ENCODE results near the gene ITGA6. TPM values are rescaled to one million over a fixed set of nuclear protein-coding genes. Genes with fewer than 3 reads are reported as not detected.

ITGA6 gene
- polyA plus RNA-seq, 2 of the 4 experiments (the other 2 are of a cell fraction) = 25.7 to 27.7 TPM

GRCh38 chr2:172452845-172453244 lies 25.5 kb downstream of the ITGA6 start:
- whole genome bisulfite sequencing (ENCODE audit: missing lambda C conversion rate) = 90% methylated on average over 2 of the region's 2 CpGs
- CTCF ChIA-PET = interaction anchor here (0.7 to 33.8 kb wide), 5 partner anchors 6 to 280 kb away, joined by 3 to 654 read pairs (median 14); partner anchors contain the start of gene ITGA6
- Histone ChIP-seq H3K4me3 (no peak overlapping the region), H3K4me2 (no peak overlapping the region), H3K27ac (no peak overlapping the region), H3K9me3 (no peaks in the 10 kb centered on the region), H3K4me1 (peaks cover 17% of the 10 kb centered on the region; the same call in 2 of the 3 replicates)
- no peak for FAIRE-seq
- POLR2A ChIA-PET = no interaction called here
- no peak for TF ChIP-seq FOSL2 (IDR thresholded peaks at IDR 0.05)
- TF ChIP-seq FOSL2 (CRISPR knock-in tag; IDR thresholded peaks at IDR 0.05) = no peak
- no peak for TF ChIP-seq PHF8 (IDR thresholded peaks at IDR 0.05; ENCODE audit: borderline replicate concordance, low read depth)
- no peak for TF ChIP-seq NFE2L2 (conservative IDR thresholded peaks at IDR 0.05; ENCODE audit: low read length)
- TF ChIP-seq MAFK (IDR thresholded peaks at IDR 0.05; ENCODE audit: partially characterized antibody) = no peak
- no peak for TF ChIP-seq CBX8 (IDR thresholded peaks at IDR 0.05)
- no peak for TF ChIP-seq EHMT2 (IDR thresholded peaks at IDR 0.05; ENCODE audit: low read depth)
- no peak for TF ChIP-seq TP53 (CRISPR knock-in tag; IDR thresholded peaks at IDR 0.05)
- DNase-seq (ENCODE audit: low read depth in 1 of 2, low spot score in 1 of 2) = no peak
- no peak for ATAC-seq

- POLR2A ChIA-PET = no interaction called here
- CTCF ChIA-PET = interaction anchor here (2.4 to 33.8 kb wide), 4 partner anchors 5 to 282 kb away, joined by 14 to 654 read pairs (median 336); partner anchors contain the start of gene ITGA6
- Histone ChIP-seq H3K27ac (no peak overlapping the region), H3K4me2 (no peak overlapping the region), H3K4me1 (0 out of 3 replicates have a peak, but pooled peaks cover 6% of the 10 kb centered on the region), H3K4me3 (no peak overlapping the region), H3K9me3 (no peaks in the 10 kb centered on the region)
- ATAC-seq (no peak), FAIRE-seq (no peak), DNase-seq (ENCODE audit: low read depth in 1 of 2, low spot score in 1 of 2) (no peak)
- no peak for TF ChIP-seq ZNF302 (CRISPR knock-in tag; IDR thresholded peaks at IDR 0.05)
- TF ChIP-seq HOXB13 (CRISPR knock-in tag; IDR thresholded peaks at IDR 0.05; ENCODE audit: low read depth) = no peak
- no peak for TF ChIP-seq ELK1 (IDR thresholded peaks at IDR 0.05; ENCODE audit: low read depth, low read length)
- WGBS (ENCODE audit: missing lambda C conversion rate) = 90% methylated on average over 6 of the region's 6 CpGs
Measured at GRCh38 chr2:172454404-172455120, 27.2 kb downstream of the ITGA6 start.

GRCh38 chr2:172455121-172455515 lies 27.7 kb downstream of the ITGA6 start:
- WGBS (ENCODE audit: missing lambda C conversion rate) = 50% methylated on average over 4 of the region's 4 CpGs
- FAIRE-seq (no peak), DNase-seq (ENCODE audit: low read depth in 1 of 2, low spot score in 1 of 2) (no peak), ATAC-seq (no peak; a peak in 1 of 6 replicates)
- Histone ChIP-seq H3K9me3 (no peaks in the 10 kb centered on the region), H3K27ac (no peak overlapping the region), H3K4me2 (no peak overlapping the region), H3K4me3 (no peak overlapping the region), H3K4me1 (0 out of 3 replicates have a peak, but pooled peaks cover 6% of the 10 kb centered on the region)
- ChIA-PET POLR2A (no interaction called here), CTCF (interaction anchor here (0.9 to 20.7 kb wide), 5 partner anchors 11 to 284 kb away, joined by 3 to 654 read pairs (median 13); partner anchors contain the start of gene ITGA6)
- TF ChIP-seq EP300 (IDR thresholded peaks at IDR 0.05) (no peak), ZFP36 (IDR thresholded peaks at IDR 0.05; ENCODE audit: borderline replicate concordance, partially characterized antibody) (no peak), FOSL2 (IDR thresholded peaks at IDR 0.05) (no peak), FOSL2 (CRISPR knock-in tag; IDR thresholded peaks at IDR 0.05) (no peak), NFE2L2 (conservative IDR thresholded peaks at IDR 0.05; ENCODE audit: low read length) (no peak), REST (IDR thresholded peaks at IDR 0.05) (no peak), JUNB (IDR thresholded peaks at IDR 0.05) (no peak), HEYL (CRISPR knock-in tag; IDR thresholded peaks at IDR 0.05) (no peak), ATOH8 (CRISPR knock-in tag; IDR thresholded peaks at IDR 0.05; ENCODE audit: low read depth) (no peak), POLR2AphosphoS2 (conservative IDR thresholded peaks at IDR 0.05; ENCODE audit: low read length) (no peak), CBX8 (IDR thresholded peaks at IDR 0.05) (no peak)

Measured in A549 (cell line).